Astrocyte (in vitro differentiated cells and primary cell): ENCODE results near the gene MPST. TPM values are rescaled to one million over a fixed set of nuclear protein-coding genes. Genes with fewer than 3 reads are reported as not detected.

Source experiments
- DNase-seq: peaks from one replicate; pipeline ENCODE4 v3.0.0-alpha.2; 2010; ENCODE audit warnings: low read depth
- FAIRE-seq: peaks from 2 replicates; lab custom pipeline; 2011; peaks lifted over from hg19 to GRCh38; lab: Jason Lieb, UNC
- H2AFZ ChIP-seq: 2 replicates; pipeline ENCODE4 v1.6.0; 2012; ENCODE audit warnings: low read depth, low read length, inconsistent platforms
- H3K27ac ChIP-seq: 2 replicates; pipeline ENCODE4 v1.5.1; 2011; ENCODE audit warnings: low read depth, low read length, inconsistent platforms
- H3K27me3 ChIP-seq: 2 replicates; pipeline ENCODE4 v1.6.0; 2011; ENCODE audit warnings: low read length, inconsistent platforms; ENCODE audit not compliant: insufficient read depth
- H3K36me3 ChIP-seq: 2 replicates; pipeline ENCODE4 v1.5.1; 2011; ENCODE audit warnings: low read length, inconsistent platforms; ENCODE audit not compliant: insufficient read depth
- H3K4me1 ChIP-seq: 2 replicates; pipeline ENCODE4 v1.5.1; 2011; ENCODE audit warnings: low read length, inconsistent platforms; ENCODE audit not compliant: insufficient read depth
- H3K4me2 ChIP-seq: 2 replicates; pipeline ENCODE4 v1.6.0; 2012; ENCODE audit warnings: low read length, inconsistent platforms
- H3K4me3 ChIP-seq: 2 replicates; pipeline ENCODE4 v1.5.1; 2011; ENCODE audit warnings: low read depth, mild to moderate bottlenecking, low read length, inconsistent platforms; ENCODE audit not compliant: insufficient read depth
- H3K79me2 ChIP-seq: 2 replicates; pipeline ENCODE4 v1.6.0; 2012; ENCODE audit warnings: mild to moderate bottlenecking, low read length, inconsistent platforms; ENCODE audit not compliant: insufficient read depth
- H3K9ac ChIP-seq: 2 replicates; pipeline ENCODE4 v1.6.0; 2012; ENCODE audit warnings: mild to moderate bottlenecking, low read length, inconsistent platforms
- H3K9me3 ChIP-seq: 2 replicates; pipeline ENCODE4 v1.5.1; 2012; ENCODE audit warnings: low read depth, mild to moderate bottlenecking, low read length, inconsistent platforms; ENCODE audit not compliant: insufficient read depth
- H4K20me1 ChIP-seq: 2 replicates; pipeline ENCODE4 v1.6.0; 2012; ENCODE audit warnings: low read length, inconsistent platforms; ENCODE audit not compliant: insufficient read depth
- H3K27ac Mint-ChIP-seq: one replicate; pipeline ENCODE4 v1.8.0; 2021; ENCODE audit warnings: mild to moderate bottlenecking, mixed read lengths; ENCODE audit not compliant: unreplicated experiment
- H3K27me3 Mint-ChIP-seq: one replicate; pipeline ENCODE4 v1.8.0; 2021; ENCODE audit warnings: low read depth, mixed read lengths; ENCODE audit not compliant: unreplicated experiment
- H3K36me3 Mint-ChIP-seq: one replicate; pipeline ENCODE4 v1.8.0; 2021; ENCODE audit warnings: low read depth, mixed read lengths; ENCODE audit not compliant: unreplicated experiment
- H3K4me1 Mint-ChIP-seq: one replicate; pipeline ENCODE4 v1.8.0; 2021; ENCODE audit warnings: low read depth, mixed read lengths; ENCODE audit not compliant: unreplicated experiment
- H3K4me3 Mint-ChIP-seq: one replicate; pipeline ENCODE4 v1.8.0; 2021; ENCODE audit warnings: mild to moderate bottlenecking, moderate library complexity, mixed read lengths; ENCODE audit not compliant: unreplicated experiment
- H3K9me3 Mint-ChIP-seq: one replicate; pipeline ENCODE4 v1.8.0; 2021; ENCODE audit warnings: mild to moderate bottlenecking, mixed read lengths; ENCODE audit not compliant: unreplicated experiment
- EZH2 ChIP-seq: IDR thresholded peaks from 2 replicates; pipeline ENCODE4 v1.6.1; 2012; ENCODE audit warnings: mild to moderate bottlenecking, low read length, inconsistent platforms; ENCODE audit not compliant: insufficient read depth
- total RNA-seq: library from RNA; stranded (reverse); gene quantifications from 2 replicates; pipeline ENCODE4 v1.2.1, GENCODE V29; 2021
- TF ChIP-seq, protein P1 (sequence below): IDR thresholded peaks from 2 replicates; pipeline ENCODE4 v1.5.1; 2011; ENCODE audit warnings: low read depth, mild to moderate bottlenecking, inconsistent platforms, low read length, moderate library complexity; ENCODE audit not compliant: insufficient read depth

The MPST gene
- total RNA-seq, 1 donor from 2014 or later: 67.8 TPM

DNA sequence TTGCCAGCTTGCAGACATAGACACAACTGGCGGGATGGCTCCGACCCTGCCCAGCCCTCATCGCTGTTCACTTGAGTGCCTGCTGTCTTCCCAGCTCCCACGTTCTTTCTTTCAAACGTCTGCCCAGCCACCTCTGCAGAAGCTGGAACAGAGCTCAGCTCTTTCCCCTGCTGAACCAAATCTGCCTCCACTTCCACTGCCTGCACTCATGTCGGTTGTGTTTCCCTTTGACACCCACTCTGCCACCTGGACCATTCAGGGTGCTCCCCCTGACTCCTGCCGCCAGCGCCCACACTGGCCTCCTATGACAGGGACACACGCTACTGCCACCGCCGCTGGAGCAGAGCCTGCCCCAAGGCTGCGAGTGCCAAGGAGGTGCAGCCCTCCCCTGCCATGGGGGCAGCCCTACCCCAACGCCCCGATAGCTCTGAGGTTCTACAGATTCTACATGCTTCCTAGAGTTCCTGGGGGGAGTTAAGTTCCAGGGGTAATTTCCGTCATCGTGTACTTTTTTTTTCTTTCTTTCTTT is 38.2 kb upstream of the MPST start:
- Histone ChIP-seq H3K27me3 (peaks cover 4% of the 10 kb centered on the region), H4K20me1 (no peaks in the 10 kb centered on the region), H3K36me3 (no peaks in the 10 kb centered on the region), H3K4me2 (no peak overlapping the region), H3K4me3 (no peak overlapping the region), H3K79me2 (no peaks in the 10 kb centered on the region), H3K9me3 (no peaks in the 10 kb centered on the region), H2AFZ (no peak overlapping the region), H3K9ac (no peak overlapping the region), H3K4me1 (no peaks in the 10 kb centered on the region), H3K27ac (no peak overlapping the region)
- no peak for DNase-seq
- Mint-ChIP-seq H3K4me1 (peaks cover 1% of the 10 kb centered on the region), H3K4me3 (no peak overlapping the region), H3K27ac (no peak overlapping the region), H3K9me3 (peaks cover 8% of the 10 kb centered on the region), H3K36me3 (no peaks in the 10 kb centered on the region), H3K27me3 (peaks cover 33% of the 10 kb centered on the region)
- TF ChIP-seq EZH2: no peak
- TF ChIP-seq, protein P1, sequence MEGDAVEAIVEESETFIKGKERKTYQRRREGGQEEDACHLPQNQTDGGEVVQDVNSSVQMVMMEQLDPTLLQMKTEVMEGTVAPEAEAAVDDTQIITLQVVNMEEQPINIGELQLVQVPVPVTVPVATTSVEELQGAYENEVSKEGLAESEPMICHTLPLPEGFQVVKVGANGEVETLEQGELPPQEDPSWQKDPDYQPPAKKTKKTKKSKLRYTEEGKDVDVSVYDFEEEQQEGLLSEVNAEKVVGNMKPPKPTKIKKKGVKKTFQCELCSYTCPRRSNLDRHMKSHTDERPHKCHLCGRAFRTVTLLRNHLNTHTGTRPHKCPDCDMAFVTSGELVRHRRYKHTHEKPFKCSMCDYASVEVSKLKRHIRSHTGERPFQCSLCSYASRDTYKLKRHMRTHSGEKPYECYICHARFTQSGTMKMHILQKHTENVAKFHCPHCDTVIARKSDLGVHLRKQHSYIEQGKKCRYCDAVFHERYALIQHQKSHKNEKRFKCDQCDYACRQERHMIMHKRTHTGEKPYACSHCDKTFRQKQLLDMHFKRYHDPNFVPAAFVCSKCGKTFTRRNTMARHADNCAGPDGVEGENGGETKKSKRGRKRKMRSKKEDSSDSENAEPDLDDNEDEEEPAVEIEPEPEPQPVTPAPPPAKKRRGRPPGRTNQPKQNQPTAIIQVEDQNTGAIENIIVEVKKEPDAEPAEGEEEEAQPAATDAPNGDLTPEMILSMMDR: no peak
- no peak for FAIRE-seq

DNA sequence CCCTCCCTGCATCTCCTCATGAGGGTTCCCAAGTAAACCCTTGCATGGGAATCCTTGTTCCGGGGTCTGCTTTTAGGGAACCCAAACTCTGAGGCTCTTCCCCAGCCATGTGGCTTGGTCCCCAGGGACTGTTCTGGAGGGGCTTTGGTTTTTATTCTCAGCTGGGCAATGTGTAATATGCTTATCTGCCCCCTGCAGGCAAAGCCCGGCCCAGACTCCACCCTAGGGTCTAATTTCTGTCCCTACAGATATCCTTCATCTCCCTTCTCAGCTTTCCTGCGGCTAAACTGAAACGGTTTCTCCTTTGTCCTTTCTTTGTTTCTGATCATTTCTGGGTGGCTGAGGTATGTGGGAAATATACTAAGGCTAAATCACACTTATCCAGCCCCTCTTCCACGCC is 37.4 kb upstream of the MPST start:
- Histone ChIP-seq H3K27ac (no peak overlapping the region), H3K4me2 (no peak overlapping the region), H3K79me2 (no peaks in the 10 kb centered on the region), H4K20me1 (no peaks in the 10 kb centered on the region), H3K9me3 (no peaks in the 10 kb centered on the region), H3K4me3 (no peak overlapping the region), H3K27me3 (peaks cover 2% of the 10 kb centered on the region), H3K36me3 (no peaks in the 10 kb centered on the region), H3K9ac (no peak overlapping the region), H3K4me1 (no peaks in the 10 kb centered on the region), H2AFZ (no peak overlapping the region)
- Mint-ChIP-seq H3K9me3 (peaks cover 10% of the 10 kb centered on the region), H3K27me3 (peaks cover 29% of the 10 kb centered on the region), H3K27ac (no peak overlapping the region), H3K36me3 (no peaks in the 10 kb centered on the region), H3K4me1 (peaks cover 1% of the 10 kb centered on the region), H3K4me3 (no peak overlapping the region)
- TF ChIP-seq EZH2: no peak
- TF ChIP-seq, protein P1: no peak
- DNase-seq (no peak), FAIRE-seq (no peak)

DNA sequence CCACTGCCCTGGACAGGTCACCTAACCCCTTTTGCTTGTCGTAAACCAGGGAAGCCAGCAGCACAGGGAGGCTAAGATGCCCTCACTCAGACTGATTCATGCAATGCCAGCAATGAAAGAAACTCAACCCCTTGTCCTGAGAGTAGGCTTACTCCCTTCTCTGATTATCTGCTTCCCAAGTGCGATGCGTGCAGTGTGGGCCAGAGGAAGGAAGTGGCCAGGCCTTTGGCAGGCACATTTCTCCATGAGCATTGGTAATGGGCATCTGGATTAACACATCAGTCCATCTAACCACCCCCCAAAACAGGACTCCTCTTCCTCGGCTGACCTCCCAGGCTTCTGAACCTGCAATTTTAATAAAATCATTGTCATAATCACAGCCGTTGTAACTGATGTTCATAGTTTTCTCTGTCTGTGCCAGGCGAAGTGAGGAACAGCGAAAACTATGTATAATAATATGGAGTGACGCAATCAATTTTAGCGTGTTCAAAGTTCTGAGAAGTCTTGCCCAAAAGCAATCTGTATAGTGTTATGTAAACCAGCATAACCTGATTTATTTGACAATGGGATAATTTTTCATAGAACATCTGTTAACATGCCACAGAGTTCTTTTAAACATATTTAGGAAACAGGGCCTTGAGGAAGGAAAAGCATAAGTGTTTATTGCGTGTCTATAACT is 34.2 kb upstream of the MPST start:
- peaks cover 10% of the 10 kb centered on the region for H3K9me3 Mint-ChIP-seq
- H3K4me2 ChIP-seq: no peak overlapping the region
- H3K27ac ChIP-seq: no peak overlapping the region
- peaks cover 1% of the 10 kb centered on the region for H3K4me1 Mint-ChIP-seq
- DNase-seq (no peak), FAIRE-seq (no peak)
- no peak overlapping the region for H3K4me3 Mint-ChIP-seq
- H3K79me2 ChIP-seq: no peaks in the 10 kb centered on the region
- peaks cover 42% of the 10 kb centered on the region for H3K27me3 Mint-ChIP-seq
- H3K27ac Mint-ChIP-seq: no peak overlapping the region
- no peaks in the 10 kb centered on the region for H3K4me1 ChIP-seq
- H3K4me3 ChIP-seq: no peak overlapping the region
- H3K36me3 ChIP-seq: no peaks in the 10 kb centered on the region
- no peak overlapping the region for H2AFZ ChIP-seq
- peaks cover 6% of the 10 kb centered on the region for H3K27me3 ChIP-seq
- TF ChIP-seq, protein P1: no peak
- TF ChIP-seq EZH2: no peak
- no peaks in the 10 kb centered on the region for H4K20me1 ChIP-seq
- H3K9me3 ChIP-seq: no peaks in the 10 kb centered on the region
- H3K36me3 Mint-ChIP-seq: no peaks in the 10 kb centered on the region
- H3K9ac ChIP-seq: no peak overlapping the region
